Right lung (tissue), 5 donors: ENCODE measurements around the gene ADAR. TPM values are rescaled to one million over a fixed set of nuclear protein-coding genes. Genes with fewer than 3 reads are reported as not detected.

Source experiments
- DNase-seq, 2 donors: peaks; one replicate each; pipeline ENCODE4 v3.0.0-alpha.2; 2013
- polyA plus RNA-seq, 5 donors: library from polyadenylated mRNA; unstranded; fragments of 120-200 nt; gene quantifications; one replicate each; pipeline versions ENCODE4 v1.2.1 to v1.2.3, GENCODE V29; 2013; ENCODE audit warnings: inconsistent platforms in 1 of 5, low replicate concordance in 1 of 5; ENCODE audit not compliant: insufficient read length in 5 of 5, insufficient read depth in 1 of 5

Gene ADAR
- polyA plus RNA-seq, 5 donors: 123 to 154 (median 139) TPM

- no peak for DNase-seq
Observed at GRCh38 chr1:154619181-154619948, 11.4 kb upstream of the ADAR start.

GRCh38 chr1:154616659-154617345, 8.8 kb upstream of the ADAR start:
- no peak for DNase-seq

- DNase-seq: no peak
Observed at GRCh38 chr1:154615411-154615810, 7.4 kb upstream of the ADAR start.

- no peak for DNase-seq
Observed at GRCh38 chr1:154614901-154615300, 6.9 kb upstream of the ADAR start.

GRCh38 chr1:154614247-154614646, 6.3 kb upstream of the ADAR start:
- DNase-seq: no peak

- DNase-seq: no peak
Observed at GRCh38 chr1:154611150-154611862, 3.3 kb upstream of the ADAR start.

- DNase-seq: no peak
Observed at GRCh38 chr1:154609398-154610380, 1.7 kb upstream of the ADAR start.

- DNase-seq: peak; percentile 68 to 70
Observed at GRCh38 chr1:154608397-154609270, 648 bp upstream of the ADAR start.

GRCh38 chr1:154607106-154607608, 829 bp downstream of the ADAR start:
- DNase-seq: peak in 1 of 2 donors; percentile 7

- DNase-seq: no peak
Observed at GRCh38 chr1:154605534-154605933, 2.5 kb downstream of the ADAR start.

GRCh38 chr1:154603317-154603716, 4.7 kb downstream of the ADAR start:
- DNase-seq: no peak

GRCh38 chr1:154599658-154600057, 8.3 kb downstream of the ADAR start:
- DNase-seq: no peak

GRCh38 chr1:154598871-154599635, 8.9 kb downstream of the ADAR start:
- no peak for DNase-seq

GRCh38 chr1:154595621-154596020, 12.4 kb downstream of the ADAR start:
- DNase-seq: no peak

GRCh38 chr1:154594811-154595210, 13.2 kb downstream of the ADAR start:
- DNase-seq: no peak

- DNase-seq: no peak
Observed at GRCh38 chr1:154593390-154593789, 14.6 kb downstream of the ADAR start.

- DNase-seq: no peak
Observed at GRCh38 chr1:154591206-154591605, 16.8 kb downstream of the ADAR start.

- DNase-seq: no peak
Observed at GRCh38 chr1:154590756-154591155, 17.2 kb downstream of the ADAR start.

GRCh38 chr1:154589780-154590179, 18.2 kb downstream of the ADAR start:
- DNase-seq: no peak
